ENCODE results near the gene CCND2.

Gene CCND2

GRCh38 chr12:4286771-4287317, 13.3 kb downstream of the CCND2 start:
- Histone ChIP-seq H3K36me3 (ENCODE audit: control insufficient read depth in 1 of 2, insufficient read depth in 2 of 2, low read length in 2 of 2) (peaks cover 51 to 65% of the 10 kb centered on the region in 2 donors), H3K4me3 (ENCODE audit: low read depth in 1 of 2, low read length in 2 of 2) (no peak overlapping the region), H3K4me1 (ENCODE audit: control insufficient read depth in 1 of 2, insufficient read depth in 2 of 2, low read length in 2 of 2) (peaks cover 26 to 87% of the 10 kb centered on the region in 2 donors), H3K9me3 (ENCODE audit: control insufficient read depth in 1 of 2, low read length in 2 of 2) (no peaks in the 10 kb centered on the region), H3K27me3 (ENCODE audit: low read depth, low read length) (no peaks in the 10 kb centered on the region), H3K27ac (ENCODE audit: low read length) (no peak overlapping the region)

GRCh38 chr12:4287325-4288211, 14.0 kb downstream of the CCND2 start:
- peak overlapping the region; percentile 53 for H3K27ac ChIP-seq (ENCODE audit: low read length)
- H3K4me1 ChIP-seq (ENCODE audit: control insufficient read depth in 1 of 2, insufficient read depth in 2 of 2, low read length in 2 of 2) = peaks cover 26 to 85% of the 10 kb centered on the region in 2 donors

DNA sequence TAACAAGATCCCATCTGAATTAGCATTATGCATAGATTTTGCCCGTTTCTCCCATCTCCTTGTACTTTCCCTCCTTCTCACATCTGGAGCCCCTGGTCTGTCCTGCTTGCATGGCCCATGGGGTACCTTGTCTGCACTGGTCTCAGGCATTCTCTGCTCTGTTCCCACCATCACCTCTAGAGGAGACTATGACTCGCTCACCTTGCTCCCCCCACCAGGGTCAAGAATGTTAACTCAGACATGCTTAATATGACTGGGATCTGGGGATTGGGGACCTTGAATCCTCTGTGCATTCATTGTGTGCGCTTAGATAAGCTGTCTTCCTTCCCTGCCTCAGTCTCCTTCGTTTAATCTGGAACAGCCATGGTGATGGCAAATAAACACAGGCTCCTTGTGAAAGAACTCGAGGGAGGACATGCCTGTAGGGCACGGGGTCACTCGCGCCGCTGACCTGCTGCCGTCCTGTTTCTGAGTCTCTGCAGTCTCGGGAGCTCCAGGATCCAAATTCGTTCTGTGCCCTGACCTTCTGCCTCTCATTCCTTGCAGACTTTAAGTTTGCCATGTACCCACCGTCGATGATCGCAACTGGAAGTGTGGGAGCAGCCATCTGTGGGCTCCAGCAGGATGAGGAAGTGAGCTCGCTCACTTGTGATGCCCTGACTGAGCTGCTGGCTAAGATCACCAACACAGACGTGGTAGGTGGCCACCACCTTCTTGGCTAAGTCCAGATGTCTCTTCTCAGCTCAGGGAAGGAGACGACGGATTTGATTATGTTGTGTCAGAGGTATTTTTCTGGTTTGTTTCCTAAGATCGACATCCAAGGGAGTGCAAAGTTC, 15.0 kb downstream of the CCND2 start:
- H3K4me3 ChIP-seq (ENCODE audit: low read depth in 1 of 2, low read length in 2 of 2) = peak overlapping the region in 1 of 2 donors; percentile 34
- no peaks in the 10 kb centered on the region for H3K27me3 ChIP-seq (ENCODE audit: low read depth, low read length)
- peak overlapping the region; percentile 53 for H3K27ac ChIP-seq (ENCODE audit: low read length)
- peaks cover 26 to 85% of the 10 kb centered on the region in 2 donors for H3K4me1 ChIP-seq (ENCODE audit: control insufficient read depth in 1 of 2, insufficient read depth in 2 of 2, low read length in 2 of 2)
- peaks cover 35 to 55% of the 10 kb centered on the region in 2 donors for H3K36me3 ChIP-seq (ENCODE audit: control insufficient read depth in 1 of 2, insufficient read depth in 2 of 2, low read length in 2 of 2)
- no peaks in the 10 kb centered on the region for H3K9me3 ChIP-seq (ENCODE audit: control insufficient read depth in 1 of 2, low read length in 2 of 2)

More at GRCh38 chr12:4287325-4288211, 14.0 kb downstream of the CCND2 start:
- Histone ChIP-seq H3K4me3 (ENCODE audit: low read depth in 1 of 2, low read length in 2 of 2) (no peak overlapping the region), H3K9me3 (ENCODE audit: control insufficient read depth in 1 of 2, low read length in 2 of 2) (no peaks in the 10 kb centered on the region), H3K36me3 (ENCODE audit: control insufficient read depth in 1 of 2, insufficient read depth in 2 of 2, low read length in 2 of 2) (peaks cover 44 to 57% of the 10 kb centered on the region in 2 donors), H3K27me3 (ENCODE audit: low read depth, low read length) (no peaks in the 10 kb centered on the region)

GRCh38 chr12:4289231-4289878, 15.8 kb downstream of the CCND2 start:
- no peaks in the 10 kb centered on the region for H3K27me3 ChIP-seq (ENCODE audit: low read depth, low read length)
- H3K4me3 ChIP-seq (ENCODE audit: low read depth in 1 of 2, low read length in 2 of 2) = peak overlapping the region in 1 of 2 donors; percentile 34
- peaks cover 26 to 88% of the 10 kb centered on the region in 2 donors for H3K4me1 ChIP-seq (ENCODE audit: control insufficient read depth in 1 of 2, insufficient read depth in 2 of 2, low read length in 2 of 2)
- H3K27ac ChIP-seq (ENCODE audit: low read length) = no peak overlapping the region
- no peaks in the 10 kb centered on the region for H3K9me3 ChIP-seq (ENCODE audit: control insufficient read depth in 1 of 2, low read length in 2 of 2)
- H3K36me3 ChIP-seq (ENCODE audit: control insufficient read depth in 1 of 2, insufficient read depth in 2 of 2, low read length in 2 of 2) = peaks cover 27 to 53% of the 10 kb centered on the region in 2 donors

DNA sequence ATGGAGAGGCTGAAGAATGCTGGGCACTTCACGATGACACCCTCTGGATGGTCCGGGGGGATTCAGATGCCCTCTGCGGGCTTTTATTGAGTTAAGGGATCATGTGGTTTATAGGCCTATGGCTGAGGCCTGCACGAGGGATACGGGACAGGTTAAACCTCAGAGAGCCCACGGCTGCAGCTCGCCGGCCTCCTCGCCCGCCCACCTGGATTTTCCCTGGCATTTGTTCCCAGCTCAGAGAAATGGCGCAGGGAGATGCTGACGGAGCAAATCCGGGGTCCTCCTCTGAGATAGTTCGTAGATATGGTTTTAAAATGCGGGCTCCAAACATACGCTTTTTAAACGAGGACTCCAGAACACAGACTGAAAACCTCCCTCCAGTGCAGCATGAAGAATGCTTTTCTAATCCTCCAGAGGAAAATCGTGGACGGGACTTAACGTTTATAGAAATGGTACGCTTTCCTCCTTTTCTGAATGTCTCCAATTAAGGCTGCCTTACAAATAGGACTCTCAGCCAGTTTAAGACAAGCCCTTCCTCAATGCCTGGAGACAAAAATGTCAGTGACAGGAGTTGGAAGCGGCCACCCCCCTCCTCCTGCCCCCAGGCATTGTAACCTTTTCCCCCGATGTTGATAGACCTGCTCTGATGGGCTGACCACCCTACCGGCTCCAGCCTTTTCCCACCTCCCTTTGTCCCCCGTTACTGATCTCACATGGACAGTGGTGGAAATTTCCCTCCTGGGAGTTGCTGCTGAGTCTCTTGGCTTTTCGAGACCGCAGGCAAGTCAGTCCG, 16.6 kb downstream of the CCND2 start:
- Histone ChIP-seq H3K4me3 (ENCODE audit: low read depth in 1 of 2, low read length in 2 of 2) (no peak overlapping the region), H3K27me3 (ENCODE audit: low read depth, low read length) (no peaks in the 10 kb centered on the region), H3K27ac (ENCODE audit: low read length) (no peak overlapping the region), H3K4me1 (ENCODE audit: control insufficient read depth in 1 of 2, insufficient read depth in 2 of 2, low read length in 2 of 2) (peaks cover 26 to 95% of the 10 kb centered on the region in 2 donors), H3K9me3 (ENCODE audit: control insufficient read depth in 1 of 2, low read length in 2 of 2) (no peaks in the 10 kb centered on the region), H3K36me3 (ENCODE audit: control insufficient read depth in 1 of 2, insufficient read depth in 2 of 2, low read length in 2 of 2) (peaks cover 28 to 51% of the 10 kb centered on the region in 2 donors)

DNA sequence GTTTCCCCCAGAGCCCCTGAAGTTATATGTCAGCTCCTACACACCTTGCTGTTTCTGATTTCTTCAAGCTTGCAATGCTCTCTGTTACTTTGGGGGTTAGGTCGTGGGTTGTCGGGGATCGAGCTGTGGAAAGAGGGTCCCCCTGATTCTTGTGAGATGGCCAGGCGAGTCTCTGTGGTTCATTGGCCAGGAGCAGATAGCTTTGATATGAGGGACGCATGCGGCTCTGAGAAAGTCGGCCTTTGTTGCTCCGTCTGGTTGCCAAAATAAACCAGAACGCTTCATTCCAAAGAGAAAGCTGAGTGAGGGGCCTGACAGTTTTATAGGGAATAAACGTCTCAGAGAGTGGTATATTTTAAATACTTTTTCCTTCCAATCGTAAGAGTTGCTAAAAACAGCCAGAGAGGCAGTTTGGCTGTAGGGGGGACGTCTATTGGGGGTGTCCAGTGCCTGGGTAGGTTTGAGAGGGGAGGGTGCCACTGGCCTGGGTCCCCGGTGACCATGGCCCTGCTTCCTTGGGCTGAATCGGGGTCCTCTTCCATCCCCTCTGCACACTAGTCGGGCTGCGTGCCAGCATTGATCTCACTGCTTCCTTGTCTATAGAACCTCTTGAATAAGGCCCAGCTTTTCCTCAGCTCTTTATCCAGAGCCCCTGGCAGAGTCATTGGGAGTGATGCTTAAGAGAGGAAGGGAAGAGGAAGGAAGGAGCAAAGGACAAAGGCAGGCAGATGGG, 18.9 kb downstream of the CCND2 start:
- no peak overlapping the region for H3K27ac ChIP-seq (ENCODE audit: low read length)

DNA sequence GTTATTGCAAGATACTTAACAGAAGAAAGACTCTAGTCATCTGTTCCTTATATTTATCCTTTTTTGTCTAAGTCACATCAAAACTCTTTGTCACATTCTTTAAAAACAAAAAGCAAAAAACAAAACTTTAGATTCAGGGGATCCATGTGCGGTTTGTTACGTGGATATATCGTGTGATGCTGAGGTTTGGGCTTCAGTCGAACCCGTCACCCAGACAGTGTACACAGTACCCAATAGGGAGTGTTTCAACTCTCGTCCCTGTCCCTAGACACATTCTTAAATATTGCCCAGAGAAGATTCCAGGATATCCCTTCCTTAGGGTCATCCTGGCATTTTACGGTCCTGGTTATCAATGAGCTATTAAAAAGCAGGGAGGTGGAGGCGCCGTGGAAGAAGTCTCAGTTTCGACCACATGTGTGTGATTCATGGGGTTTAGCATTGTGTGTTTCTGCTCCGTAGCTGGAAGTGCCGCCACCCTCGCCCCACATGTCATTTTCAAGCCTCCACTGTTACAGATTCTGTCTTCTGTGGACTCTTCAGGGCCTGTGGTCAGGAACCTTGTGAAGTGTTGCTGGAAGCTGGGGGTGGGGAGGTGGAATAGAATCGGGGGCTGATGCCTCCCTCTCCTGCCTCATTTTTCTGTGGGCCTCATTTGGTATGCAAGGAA, 19.9 kb downstream of the CCND2 start:
- Histone ChIP-seq H3K4me3 (ENCODE audit: low read depth in 1 of 2, low read length in 2 of 2) (no peak overlapping the region), H3K9me3 (ENCODE audit: control insufficient read depth in 1 of 2, low read length in 2 of 2) (no peaks in the 10 kb centered on the region), H3K27me3 (ENCODE audit: low read depth, low read length) (no peaks in the 10 kb centered on the region), H3K36me3 (ENCODE audit: control insufficient read depth in 1 of 2, insufficient read depth in 2 of 2, low read length in 2 of 2) (peaks cover 14 to 46% of the 10 kb centered on the region in 2 donors), H3K27ac (ENCODE audit: low read length) (peak overlapping the region; percentile 41), H3K4me1 (ENCODE audit: control insufficient read depth in 1 of 2, insufficient read depth in 2 of 2, low read length in 2 of 2) (peaks cover 2 to 64% of the 10 kb centered on the region in 2 donors)

More for the DNA sequence above, 18.9 kb downstream of the CCND2 start:
- Histone ChIP-seq H3K4me3 (ENCODE audit: low read depth in 1 of 2, low read length in 2 of 2) (no peak overlapping the region), H3K27me3 (ENCODE audit: low read depth, low read length) (no peaks in the 10 kb centered on the region), H3K9me3 (ENCODE audit: control insufficient read depth in 1 of 2, low read length in 2 of 2) (no peaks in the 10 kb centered on the region), H3K4me1 (ENCODE audit: control insufficient read depth in 1 of 2, insufficient read depth in 2 of 2, low read length in 2 of 2) (peaks cover 12 to 74% of the 10 kb centered on the region in 2 donors), H3K36me3 (ENCODE audit: control insufficient read depth in 1 of 2, insufficient read depth in 2 of 2, low read length in 2 of 2) (peaks cover 18 to 41% of the 10 kb centered on the region in 2 donors)

GRCh38 chr12:4293966-4294505, 20.5 kb downstream of the CCND2 start:
- Histone ChIP-seq H3K27ac (ENCODE audit: low read length) (no peak overlapping the region), H3K27me3 (ENCODE audit: low read depth, low read length) (no peaks in the 10 kb centered on the region), H3K9me3 (ENCODE audit: control insufficient read depth in 1 of 2, low read length in 2 of 2) (no peaks in the 10 kb centered on the region), H3K36me3 (ENCODE audit: control insufficient read depth in 1 of 2, insufficient read depth in 2 of 2, low read length in 2 of 2) (peaks cover 18 to 45% of the 10 kb centered on the region in 2 donors), H3K4me3 (ENCODE audit: low read depth in 1 of 2, low read length in 2 of 2) (no peak overlapping the region), H3K4me1 (ENCODE audit: control insufficient read depth in 1 of 2, insufficient read depth in 2 of 2, low read length in 2 of 2) (peaks cover 0 to 58% of the 10 kb centered on the region in 2 donors)

DNA sequence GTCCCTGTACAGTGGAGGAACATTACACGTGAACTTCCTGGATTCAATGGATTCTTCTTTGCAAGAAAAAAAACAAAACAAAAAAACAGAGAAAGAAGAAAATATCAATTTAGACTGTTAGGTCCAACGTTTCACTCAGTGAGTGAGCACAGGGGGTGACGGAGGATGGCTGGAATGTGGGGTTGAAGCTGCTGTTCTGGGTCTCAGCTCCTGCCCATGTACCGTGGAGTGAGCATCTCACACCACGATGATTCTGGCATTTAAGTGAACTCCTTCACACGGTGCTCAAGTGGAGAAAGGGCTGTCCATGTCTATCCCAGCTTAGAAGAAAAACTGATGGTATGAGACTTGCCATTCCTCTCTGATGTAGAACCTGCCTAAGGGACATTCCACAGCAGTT, 23.2 kb downstream of the CCND2 start:
- peaks cover 34 to 44% of the 10 kb centered on the region in 2 donors for H3K36me3 ChIP-seq (ENCODE audit: control insufficient read depth in 1 of 2, insufficient read depth in 2 of 2, low read length in 2 of 2)
- H3K4me1 ChIP-seq (ENCODE audit: control insufficient read depth in 1 of 2, insufficient read depth in 2 of 2, low read length in 2 of 2) = peaks cover 0 to 31% of the 10 kb centered on the region in 2 donors
- H3K9me3 ChIP-seq (ENCODE audit: control insufficient read depth in 1 of 2, low read length in 2 of 2) = no peaks in the 10 kb centered on the region
- no peak overlapping the region for H3K4me3 ChIP-seq (ENCODE audit: low read depth in 1 of 2, low read length in 2 of 2)
- H3K27me3 ChIP-seq (ENCODE audit: low read depth, low read length) = no peaks in the 10 kb centered on the region
- no peak overlapping the region for H3K27ac ChIP-seq (ENCODE audit: low read length)
